Measurements from ENCODE around the gene HIP1R. TPM values are rescaled to one million over a fixed set of nuclear protein-coding genes. Genes with fewer than 3 reads are reported as not detected.
A peak's percentile ranks its signal among the peaks of the same experiment; 100 is the strongest.
"Not testable (repeated sequence)": the region's sequence is repeated elsewhere in the genome, so short reads cannot be mapped to it uniquely, and the experiment has no call there.

Gene HIP1R
- total RNA-seq, 1 donor from 2014 or later: 30.2 TPM

DNA sequence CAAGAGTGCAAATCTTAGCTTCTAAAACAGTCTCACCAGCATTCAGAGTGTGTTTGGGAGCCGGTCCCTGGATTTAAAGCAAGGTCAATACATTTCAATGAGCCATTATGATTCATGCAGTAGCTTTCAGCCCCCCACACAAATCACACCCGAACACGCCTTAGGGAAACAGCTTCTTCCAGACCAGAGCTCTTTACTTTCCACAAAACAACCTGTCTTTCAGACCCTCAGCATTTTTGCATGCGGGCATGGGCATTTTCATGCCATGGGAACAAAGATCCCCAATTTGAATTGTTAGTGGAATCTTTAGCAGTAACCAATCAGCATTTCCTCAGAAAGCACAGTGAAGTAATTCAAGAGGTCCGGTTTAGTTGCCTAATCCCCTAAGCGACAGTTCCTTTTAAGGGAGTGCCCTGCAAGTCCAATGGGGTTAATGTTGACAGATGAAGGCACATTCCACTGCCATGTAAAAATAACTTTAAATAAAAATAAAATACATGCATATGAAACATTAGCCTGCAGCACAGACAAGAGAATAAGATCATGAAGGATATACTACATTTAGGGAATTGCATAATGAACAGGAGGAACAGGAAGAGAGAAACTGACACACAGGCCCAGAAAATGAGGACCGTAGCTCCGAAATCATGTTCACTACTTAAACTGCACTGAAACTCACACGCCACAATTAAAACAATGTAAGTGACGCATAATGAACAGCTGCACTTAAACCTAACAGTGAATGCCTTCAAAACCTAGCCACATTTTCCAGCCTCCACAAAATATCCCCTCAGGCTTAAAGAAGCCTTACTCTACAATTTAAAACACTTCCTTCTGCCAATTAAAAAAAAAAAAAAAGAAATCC is 56.6 kb downstream of the HIP1R start:
- no peak for DNase-seq (ENCODE audit: low spot score)

DNA sequence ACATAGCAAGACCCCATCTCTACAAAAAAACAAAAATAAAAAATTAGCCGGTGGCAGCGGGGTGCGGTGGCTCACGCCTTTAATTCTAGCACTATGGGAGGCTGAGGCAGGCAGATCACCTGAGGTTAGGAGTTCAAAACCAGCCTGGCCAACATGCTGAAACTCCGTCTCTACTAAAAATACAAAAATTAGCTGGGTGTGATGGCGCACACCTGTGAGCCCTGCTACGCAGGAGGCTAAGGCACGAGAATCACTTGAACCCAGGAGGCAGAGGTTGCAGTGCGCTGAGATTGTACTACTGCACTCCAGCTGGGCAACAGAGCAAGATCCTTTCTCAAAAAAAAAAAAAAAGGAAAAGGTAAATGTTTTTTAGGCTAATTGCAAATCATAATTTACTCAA is 57.5 kb downstream of the HIP1R start:
- not testable (repeated sequence) for DNase-seq (ENCODE audit: low spot score)

DNA sequence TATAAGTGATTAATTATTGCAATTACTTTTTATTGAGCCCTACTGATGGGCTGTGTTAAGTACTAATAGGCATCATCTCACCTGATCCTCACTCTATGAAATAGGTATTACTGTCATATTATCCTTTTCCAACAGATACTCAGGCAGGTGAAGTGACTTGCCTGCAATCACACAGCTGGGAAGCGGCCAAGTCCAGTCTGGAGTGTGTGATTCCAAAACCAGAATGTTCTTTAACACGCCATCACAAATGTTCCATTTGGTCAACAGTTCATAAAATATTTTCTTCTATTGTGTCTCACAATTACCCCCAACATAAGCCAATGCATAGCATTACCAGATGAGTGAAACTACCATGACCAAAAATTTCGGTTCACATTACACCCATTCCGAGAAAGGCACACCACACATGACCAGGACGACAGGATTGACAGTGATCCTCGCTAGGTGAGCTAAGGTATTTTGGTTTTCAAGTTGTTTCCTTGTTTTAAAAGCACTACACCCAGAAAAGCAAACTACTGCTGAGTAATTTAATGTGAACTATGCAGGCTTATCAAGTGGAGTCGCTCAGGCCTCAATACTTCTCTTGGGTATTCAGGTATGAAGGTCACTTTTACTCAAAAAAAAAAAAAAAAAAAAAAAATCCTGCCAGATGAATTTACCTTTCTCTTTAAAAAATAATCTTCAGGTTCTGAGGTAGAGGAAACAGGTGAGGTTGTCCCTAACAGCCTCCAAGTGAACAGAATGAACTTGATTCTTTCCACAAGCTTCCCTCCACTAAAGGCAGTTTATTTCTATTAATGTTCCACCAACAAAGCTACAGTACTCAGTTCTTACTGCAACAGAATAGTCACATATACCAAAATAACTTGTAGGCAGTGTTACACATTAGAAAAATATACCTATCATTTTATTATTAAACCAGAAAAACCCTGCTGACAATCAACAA is 58.2 kb downstream of the HIP1R start:
- no peak for DNase-seq (ENCODE audit: low spot score)

DNA sequence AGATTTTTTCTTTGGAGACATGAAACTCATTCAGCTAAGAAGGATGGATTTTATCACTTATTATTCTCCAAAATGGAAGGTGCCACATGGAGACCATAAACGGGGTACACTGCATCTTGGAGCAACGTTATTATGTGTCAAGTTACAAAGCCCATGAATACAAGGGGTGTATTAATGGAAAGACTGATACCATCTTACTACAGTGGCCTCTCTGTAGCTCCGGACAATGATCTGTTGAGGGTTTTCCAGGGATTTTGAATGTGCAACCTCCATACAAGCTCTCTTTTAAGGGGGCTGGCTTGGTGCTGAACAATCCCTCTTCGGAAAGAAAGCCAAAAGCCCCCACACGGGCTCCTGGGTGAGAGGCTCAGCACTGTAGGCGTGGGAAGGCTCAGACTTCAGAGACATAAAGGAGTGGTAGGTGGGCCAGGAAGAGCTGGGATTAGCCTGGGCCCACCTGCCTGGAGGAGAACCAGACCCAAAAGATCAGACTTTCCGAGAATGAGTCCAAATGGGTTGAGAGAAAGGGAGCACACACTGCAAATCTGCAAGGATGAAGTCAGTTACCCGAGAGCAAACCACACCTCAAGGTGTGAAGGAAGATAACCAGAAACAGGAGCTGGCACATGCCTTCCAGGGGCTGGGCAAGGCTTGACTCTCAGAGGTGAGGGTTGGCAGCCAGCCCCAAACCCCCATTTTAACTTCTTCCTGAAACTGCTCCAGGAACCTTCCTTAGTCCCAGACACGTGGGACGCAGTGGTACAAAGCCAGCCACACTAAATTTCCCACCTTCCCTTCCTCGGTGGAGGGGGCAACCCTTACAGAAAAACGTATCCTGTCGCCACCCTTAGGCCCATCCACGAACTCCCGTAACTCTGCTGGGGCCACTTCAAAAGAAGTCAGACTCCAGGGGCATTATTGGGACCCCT is 59.2 kb downstream of the HIP1R start:
- DNase-seq (ENCODE audit: low spot score): no peak

DNA sequence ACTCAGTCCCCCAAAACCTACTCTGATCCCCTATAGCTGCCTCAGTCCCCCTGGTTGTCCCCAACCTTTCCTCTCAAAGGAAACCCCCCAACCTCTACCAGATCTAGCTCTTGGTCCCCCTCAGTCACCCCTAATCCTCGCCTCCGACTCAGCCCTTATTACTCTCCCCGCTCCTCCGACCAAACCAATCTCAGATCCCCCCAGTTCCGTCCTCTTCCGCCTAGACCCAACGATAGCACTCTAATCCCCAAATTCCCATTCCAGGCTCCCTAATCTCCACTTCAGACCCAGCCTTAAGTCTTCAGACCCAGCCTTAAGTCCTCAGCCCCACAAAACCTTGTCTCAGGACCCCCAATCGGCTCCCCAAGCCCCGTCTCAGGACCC is 60.1 kb downstream of the HIP1R start:
- no peak for DNase-seq (ENCODE audit: low spot score)

DNA sequence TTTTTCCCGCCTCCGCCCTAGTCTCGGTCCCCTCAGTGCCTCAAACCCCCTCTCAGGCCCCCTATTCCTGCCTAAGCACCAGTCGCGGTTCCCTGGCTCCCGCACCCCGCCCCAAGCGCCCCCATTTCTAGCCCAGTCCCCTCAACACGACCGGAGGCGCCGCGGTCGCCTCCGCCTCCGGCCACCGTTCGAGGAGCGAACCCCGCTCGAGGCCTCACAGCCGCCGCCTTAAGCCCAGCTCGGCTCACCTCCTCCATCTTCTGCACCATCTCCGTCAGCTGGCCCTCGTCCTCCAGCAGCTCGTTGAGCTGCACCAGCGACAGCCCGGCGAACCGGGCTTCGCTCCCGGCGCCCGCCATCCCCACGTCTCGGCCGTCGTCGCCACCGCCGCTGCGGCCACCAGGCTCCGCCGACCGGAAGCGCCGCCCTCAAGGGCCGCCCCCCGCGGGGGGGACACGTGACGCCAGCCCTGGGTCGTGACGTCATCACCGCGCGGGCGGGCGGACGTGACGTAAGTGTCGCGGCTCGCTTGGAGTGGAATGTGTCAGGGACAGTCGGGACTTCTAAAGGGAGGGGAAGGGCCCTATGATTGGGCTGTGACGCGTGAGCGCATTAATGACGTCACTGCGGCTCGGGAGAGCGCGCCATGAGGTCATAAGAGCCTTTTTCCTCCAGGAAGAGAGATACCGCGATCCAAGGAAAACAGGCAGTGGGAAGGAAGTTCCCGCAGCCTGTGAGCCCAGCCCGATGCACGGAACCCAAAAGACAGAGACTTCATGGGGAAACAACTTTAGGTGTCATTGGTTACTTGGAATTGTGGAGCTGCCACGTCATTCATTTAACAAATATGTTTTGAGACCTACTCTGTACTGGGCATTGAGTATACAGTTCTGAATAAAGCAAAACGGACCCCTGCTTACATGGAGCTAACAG is 60.7 kb downstream of the HIP1R start, which contains the start of gene VPS37B:
Gene VPS37B, minus strand, starts transcription at position 421 of the 933 bp plus-strand sequence. Its CDS starts 62 bp downstream, at position 359.
- DNase-seq (ENCODE audit: low spot score): peak; percentile 97

DNA sequence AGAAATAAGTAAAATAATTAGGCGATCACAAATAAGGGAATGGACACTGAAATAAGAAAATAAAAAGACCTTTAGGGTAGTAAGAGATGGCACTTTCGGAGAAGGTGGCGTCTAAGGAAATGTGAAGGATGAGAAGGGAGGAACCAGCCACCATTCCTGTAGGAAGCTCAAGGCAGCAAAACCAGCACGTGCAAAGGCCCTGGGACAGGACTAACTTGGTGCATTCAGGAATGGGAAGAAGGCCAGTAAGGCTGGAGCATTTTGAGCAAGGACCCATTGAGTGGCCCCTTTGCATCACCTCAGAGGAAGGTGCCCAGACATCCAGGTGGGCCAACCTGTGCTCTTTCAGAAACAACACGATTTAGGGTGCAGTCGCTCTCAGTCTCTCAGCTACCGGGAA is 61.4 kb downstream of the HIP1R start:
- no peak for DNase-seq (ENCODE audit: low spot score)

DNA sequence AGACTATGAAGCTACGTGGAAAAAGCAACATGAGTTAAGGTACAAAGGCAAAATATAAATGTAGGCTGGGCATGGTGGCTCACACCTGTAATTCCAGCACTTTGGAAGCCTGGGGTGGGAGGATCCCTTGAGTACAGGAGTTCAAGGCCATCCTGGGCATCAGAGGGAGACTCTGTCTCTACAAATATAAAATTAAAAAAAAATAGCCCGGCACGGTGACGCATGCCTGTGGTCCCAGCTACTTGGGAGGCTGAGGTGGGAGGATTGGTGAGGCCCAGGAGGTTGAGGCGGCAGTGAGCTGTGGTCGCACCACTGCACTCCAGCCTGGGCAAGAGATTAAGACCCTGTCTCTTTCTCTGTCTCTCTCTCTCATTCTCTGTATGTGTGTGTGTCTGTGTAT is 64.6 kb downstream of the HIP1R start:
- DNase-seq (ENCODE audit: low spot score): no peak

DNA sequence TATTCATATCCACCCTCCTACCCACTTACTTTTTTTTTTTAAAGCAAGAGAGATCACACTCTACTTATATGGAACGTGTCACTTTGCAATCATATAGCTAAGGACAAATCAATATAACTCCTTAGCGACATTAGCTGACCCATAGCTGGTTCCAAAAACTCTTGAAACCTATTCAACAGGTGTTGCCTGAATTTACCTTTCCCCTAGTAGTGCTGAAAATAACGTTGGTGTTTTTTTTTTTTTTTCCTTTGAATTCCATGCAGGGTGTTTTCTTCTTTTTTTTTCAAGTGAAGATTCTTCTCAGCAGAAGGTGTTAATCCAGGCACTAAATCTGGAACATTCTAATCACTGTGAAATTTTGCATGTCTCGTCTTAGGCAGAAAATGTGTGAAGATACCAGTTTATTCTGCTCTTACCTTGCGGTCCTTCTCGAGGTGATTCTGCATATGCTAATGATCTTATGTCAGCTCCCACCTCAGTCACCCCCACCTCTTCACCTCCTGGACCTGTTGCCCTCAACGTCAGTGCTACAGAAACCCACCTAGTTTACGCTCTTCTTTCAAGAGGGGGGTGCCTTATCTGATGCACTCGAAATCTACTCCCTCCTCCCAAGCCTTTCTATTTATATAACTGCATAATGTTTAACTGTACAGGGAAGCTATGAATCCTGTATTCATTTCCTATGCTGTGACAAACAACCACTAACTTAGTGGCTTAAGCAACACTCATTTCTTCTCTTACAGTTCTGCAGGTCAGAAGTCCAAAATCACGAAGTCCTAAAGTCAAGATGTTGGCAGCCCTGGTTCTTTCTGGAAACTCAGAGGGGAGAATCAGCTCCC is 67.8 kb downstream of the HIP1R start:
- no peak for DNase-seq (ENCODE audit: low spot score)

DNA sequence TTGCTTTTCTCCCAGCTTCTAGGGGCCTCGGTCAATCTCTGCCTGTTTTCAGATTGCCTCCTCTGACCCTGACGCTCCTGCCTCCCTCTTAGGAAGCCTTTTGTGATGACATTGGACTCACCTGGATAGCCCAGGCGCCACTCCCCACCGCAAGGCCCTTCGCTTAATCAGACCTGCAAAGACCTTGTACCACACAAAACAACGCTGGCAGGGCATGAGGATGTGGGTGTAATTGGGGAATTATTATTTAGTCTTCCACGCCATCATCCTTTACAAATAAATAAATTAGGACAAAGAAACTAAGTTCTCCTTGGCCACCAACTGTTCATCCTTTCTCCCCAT is 68.4 kb downstream of the HIP1R start:
- peak; percentile 76 for DNase-seq (ENCODE audit: low spot score)

DNA sequence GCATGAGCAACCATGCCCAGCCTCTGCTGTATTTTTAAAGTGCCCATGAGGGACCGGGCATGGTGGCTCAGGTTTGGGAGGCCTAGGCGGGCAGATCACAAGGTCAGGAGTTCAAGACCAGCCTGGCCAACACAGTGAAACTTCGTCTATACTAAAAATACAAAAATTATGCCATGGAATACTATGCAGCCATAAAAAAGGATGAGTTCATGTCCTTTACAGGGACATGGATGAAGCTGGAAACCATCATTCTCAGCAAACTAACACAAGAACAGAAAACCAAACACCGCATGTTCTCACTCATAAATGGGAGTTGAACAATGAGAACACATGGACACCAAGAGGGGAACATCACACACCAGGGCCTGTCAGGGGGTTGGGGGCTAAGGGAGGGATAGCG is 70.0 kb downstream of the HIP1R start:
- peak; percentile 24 for DNase-seq (ENCODE audit: low spot score)

DNA sequence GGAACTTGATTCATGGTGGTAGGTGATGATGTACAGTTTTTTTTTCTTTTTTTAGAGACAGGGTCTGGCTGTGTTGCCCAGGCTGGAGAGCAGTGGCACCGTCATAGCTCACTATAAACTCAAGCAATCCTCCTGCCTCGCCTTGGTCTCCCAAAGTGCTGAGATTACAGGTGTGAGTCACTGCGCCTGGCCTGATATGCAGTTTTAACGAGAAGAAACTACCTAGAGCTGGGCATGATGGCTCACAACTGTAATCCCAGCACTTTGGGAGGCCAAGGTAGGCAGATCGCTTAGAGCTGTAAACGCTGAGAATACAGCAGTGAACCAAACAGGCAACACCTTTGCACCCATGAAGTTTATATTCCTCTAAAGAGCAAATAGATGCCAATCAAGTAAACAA is 73.7 kb downstream of the HIP1R start:
- DNase-seq (ENCODE audit: low spot score): peak; percentile 49

DNA sequence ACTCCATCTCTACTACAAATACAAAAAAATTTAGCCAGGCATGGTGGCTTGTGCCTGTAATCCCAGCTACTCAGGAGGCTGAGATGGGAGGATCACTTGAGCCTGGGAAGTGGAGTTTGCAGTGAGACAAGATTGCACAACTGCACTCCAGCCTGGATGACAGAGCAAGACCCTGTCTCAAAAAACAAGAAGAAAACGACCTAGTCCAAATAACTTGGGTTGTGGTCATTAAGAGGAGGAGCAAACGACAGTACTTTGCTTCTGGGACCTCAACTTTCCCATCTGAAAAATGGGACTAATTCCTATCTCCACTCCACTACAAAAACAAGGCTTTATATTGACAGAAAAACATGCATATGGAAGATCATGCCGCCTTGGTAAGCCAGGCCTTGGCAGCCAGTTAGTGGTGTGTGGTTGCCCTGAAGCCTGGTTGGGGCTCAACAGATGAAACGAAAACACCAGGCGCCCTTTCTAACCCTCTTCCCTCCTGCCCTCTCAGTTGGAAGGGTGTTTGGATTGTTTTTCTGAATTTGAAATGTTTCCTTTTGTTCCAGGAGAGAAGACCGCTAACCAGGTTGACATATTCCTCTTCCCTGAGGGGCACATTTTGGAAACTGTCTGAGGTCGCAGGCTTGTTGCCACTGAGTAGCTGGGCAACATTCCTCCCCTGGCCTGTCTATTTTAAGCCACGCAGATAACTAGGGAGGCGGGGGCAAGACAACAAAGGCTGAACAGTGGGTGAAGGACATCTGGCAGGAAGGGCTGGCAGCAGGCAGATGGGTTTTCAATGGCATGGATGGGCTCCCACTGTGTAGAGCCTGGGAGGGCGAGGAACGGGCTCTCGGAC is 74.4 kb downstream of the HIP1R start:
- DNase-seq (ENCODE audit: low spot score): no peak

Other genes with a start within 250 kb of the HIP1R start
- gene HCAR2, start 132.1 kb upstream of the HIP1R start, total RNA-seq: 33.6 TPM
- 7.2 TPM for gene HCAR3, start 118.6 kb upstream of the HIP1R start, total RNA-seq
- gene HCAR1, start 104.6 kb upstream of the HIP1R start, total RNA-seq: 6.1 TPM
- 35.1 TPM for gene DENR, start 82.6 kb upstream of the HIP1R start, total RNA-seq
- gene CCDC62, start 60.9 kb upstream of the HIP1R start, total RNA-seq: 0.35 TPM
- 27.5 TPM for gene VPS37B, start 60.7 kb downstream of the HIP1R start, total RNA-seq
- 2.2 TPM for gene ABCB9, start 131.0 kb downstream of the HIP1R start, total RNA-seq
- 8.6 TPM for gene OGFOD2, start 139.8 kb downstream of the HIP1R start, total RNA-seq
- gene ARL6IP4, start 145.2 kb downstream of the HIP1R start, total RNA-seq: 132 TPM